NCI-H2227 (cell line): ENCODE results near the gene CTSA.
"Not testable (repeated sequence)": the region's sequence is repeated elsewhere in the genome, so short reads cannot be mapped to it uniquely, and the experiment has no call there.

Experiments used
- DNase-seq: peaks from one replicate; lab custom pipeline; 2025; ENCODE audit not compliant: unreplicated experiment; lab: John Stamatoyannopoulos, UW

CTSA gene

GRCh38 chr20:45866454-45866853 is 24.7 kb upstream of the CTSA start:
- no peak for DNase-seq

DNA sequence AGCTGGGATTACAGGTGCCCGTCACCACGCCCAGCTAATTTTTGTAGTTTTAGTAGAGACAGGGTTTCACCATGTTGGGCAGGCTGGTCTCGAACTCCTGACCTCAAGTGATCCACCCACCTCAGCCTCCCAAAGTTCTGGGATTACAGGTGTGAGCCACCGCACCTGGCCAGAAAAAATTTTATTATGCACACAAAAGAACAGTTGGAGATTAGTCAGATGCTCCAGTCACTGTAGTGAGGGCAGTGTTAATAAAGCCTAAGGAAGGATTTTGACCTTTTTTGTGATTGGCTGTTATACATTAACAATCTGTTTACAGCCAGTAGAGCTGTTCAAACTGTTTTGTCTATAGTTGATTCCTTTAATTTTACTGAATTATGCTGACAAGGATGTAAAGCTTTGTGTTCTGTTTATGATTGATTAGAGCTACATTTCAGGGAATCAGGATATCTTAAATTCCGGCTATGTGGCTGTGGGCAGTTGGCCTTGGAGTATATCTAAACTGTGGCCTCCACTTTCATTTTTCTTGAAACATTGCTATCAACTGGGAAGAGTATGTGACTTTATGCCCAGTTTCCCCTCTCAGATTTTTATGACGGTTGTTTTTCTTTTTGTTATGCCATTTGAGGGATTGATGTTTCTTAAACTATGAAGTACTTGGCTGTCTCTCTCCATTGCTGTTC is 23.9 kb upstream of the CTSA start:
- DNase-seq: no peak

DNA sequence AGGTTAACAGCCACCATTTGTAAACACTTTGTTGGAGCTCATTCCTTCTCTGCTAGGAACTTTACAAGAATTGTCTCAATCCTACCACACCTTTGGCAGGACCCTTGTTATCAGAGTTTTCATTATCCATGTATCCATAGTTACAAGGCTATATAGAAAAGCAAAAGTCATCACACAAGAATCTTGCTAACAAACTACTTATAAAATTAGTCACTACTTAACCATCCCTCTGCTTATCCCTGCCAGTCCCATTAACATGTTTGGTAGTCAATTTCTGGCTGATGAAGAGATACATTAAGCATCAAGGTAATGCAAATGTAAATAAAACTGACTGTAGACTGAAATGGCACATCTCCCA is 23.3 kb upstream of the CTSA start:
- DNase-seq: no peak

GRCh38 chr20:45872626-45873025 is 18.5 kb upstream of the CTSA start:
- no peak for DNase-seq

DNA sequence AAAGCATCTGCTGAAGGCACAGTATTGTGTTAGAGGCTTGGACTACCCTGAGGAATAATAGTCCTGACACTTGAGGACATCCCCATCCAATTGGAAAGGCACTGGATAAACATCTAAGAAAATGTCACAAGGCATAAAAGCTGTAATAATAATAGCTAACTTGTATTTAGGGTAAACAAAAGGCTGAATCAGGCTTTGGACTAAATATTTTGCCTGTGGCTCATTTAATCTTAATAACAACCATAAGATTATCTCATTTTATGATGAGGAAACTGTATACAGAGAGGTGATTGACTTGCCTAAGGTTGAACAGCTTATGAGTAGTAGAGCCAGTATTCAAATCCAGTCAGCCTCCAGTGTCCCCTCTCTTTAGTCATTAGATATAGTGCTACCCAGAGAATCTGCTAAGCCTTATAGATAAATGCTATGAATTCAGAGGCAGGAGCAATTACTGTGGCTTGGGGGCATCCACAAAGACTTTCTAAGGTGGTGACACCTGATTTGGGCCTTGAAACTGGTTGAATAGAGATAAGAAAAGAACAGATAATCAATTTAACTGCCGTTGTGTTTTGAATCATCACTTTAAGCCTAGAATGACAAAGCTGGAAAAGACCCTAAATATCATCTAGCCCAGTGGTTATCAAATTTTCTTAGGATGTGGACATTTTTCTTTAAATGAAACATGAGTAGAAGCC is 17.6 kb upstream of the CTSA start:
- no peak for DNase-seq

GRCh38 chr20:45874104-45874481 is 17.0 kb upstream of the CTSA start:
- not testable (repeated sequence) for DNase-seq

GRCh38 chr20:45874576-45874975 is 16.6 kb upstream of the CTSA start:
- no peak for DNase-seq

GRCh38 chr20:45878076-45878761 is 12.9 kb upstream of the CTSA start:
- no peak for DNase-seq

DNA sequence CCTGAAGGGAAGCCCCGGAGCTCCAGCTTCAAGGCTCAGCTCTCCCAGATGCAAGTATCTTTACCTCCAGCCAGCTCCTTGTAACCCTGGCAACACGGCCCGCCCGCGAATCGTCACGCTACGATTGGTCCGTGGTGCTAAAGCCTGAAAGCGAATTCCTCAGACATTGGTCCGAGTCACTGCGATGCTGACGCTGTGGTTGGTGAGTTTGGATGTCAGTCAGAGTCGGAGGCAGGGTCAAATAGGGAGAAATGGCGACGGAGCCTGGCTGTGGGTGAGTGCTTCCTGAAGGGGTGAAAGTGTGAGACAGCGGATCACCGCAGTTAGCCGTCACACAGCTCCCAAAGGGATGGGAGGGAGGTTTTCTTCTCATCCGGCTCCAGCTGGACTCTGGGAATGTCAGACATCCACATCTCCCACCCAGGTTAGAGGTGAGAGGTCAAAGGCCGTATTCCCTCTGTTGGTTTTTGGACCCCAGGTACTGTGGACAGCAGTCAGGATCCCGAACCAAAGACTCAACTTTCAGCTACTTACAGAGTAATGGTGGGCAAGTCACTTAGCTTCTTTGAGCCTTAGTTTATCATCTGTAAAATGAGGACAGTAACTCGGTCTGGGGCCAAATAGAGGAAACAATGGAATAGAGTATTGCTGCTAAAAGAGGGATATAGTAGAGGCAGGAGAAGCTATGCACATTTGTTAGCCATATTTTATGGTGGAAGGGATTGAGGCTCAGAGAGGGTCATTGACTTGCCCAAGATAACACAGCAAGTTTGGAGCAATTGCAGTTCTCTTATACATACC is 9.9 kb upstream of the CTSA start, which contains the start of gene ZSWIM1:
Gene ZSWIM1, plus strand, starts transcription at position 240 of the 801 bp plus-strand sequence. CDS start 1,366 bp downstream, outside the sequence.
- peak; percentile 100 for DNase-seq

DNA sequence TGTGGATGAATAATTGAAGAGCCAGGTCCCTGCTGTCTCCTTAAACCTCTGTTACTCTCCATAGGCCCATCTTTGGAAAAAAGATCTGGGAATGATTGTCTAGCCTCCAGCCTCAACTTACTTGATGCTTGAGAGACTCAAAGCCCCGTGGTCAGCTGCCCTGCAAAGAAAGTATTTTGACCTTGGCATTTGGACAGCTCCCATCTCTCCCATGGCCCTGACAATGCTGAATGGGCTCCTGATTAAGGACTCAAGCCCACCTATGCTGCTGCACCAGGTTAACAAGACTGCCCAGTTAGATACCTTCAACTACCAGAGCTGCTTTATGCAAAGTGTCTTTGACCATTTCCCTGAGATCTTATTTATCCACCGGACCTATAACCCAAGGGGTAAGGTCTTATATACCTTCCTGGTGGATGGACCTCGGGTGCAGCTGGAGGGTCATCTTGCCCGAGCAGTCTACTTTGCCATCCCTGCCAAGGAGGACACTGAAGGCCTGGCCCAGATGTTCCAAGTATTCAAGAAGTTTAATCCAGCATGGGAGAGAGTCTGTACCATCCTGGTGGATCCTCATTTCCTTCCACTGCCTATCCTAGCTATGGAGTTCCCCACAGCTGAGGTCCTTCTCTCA is 8.6 kb upstream of the CTSA start:
- no peak for DNase-seq

DNA sequence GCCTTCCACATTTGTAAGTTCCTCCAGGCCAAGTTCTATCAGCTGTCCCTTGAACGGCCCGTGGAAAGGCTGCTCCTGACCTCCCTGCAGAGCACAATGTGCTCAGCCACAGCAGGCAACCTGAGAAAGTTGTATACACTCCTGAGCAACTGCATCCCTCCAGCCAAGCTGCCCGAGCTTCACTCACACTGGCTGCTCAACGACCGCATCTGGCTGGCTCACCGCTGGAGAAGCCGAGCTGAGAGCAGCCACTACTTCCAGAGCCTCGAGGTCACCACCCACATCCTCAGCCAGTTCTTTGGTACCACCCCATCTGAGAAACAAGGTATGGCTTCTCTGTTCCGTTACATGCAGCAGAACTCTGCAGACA is 8.1 kb upstream of the CTSA start:
- DNase-seq: no peak

- no peak for DNase-seq
Observed at GRCh38 chr20:45886590-45887345, 4.4 kb upstream of the CTSA start.

- DNase-seq: no peak
Observed at GRCh38 chr20:45887346-45887715, 3.8 kb upstream of the CTSA start, which contains the start of gene SPATA25. Gene SPATA25 (minus strand): TSS chr20:45887622. CDS start chr20:45887590, 32 bp downstream.

GRCh38 chr20:45888681-45889080 is 2.5 kb upstream of the CTSA start:
- DNase-seq: no peak

- peak; percentile 82 for DNase-seq
Observed at GRCh38 chr20:45890077-45890984, 804 bp upstream of the CTSA start.

GRCh38 chr20:45892049-45892825 is 1.1 kb downstream of the CTSA start:
- DNase-seq: peak; percentile 9

GRCh38 chr20:45892828-45893500 is 1.8 kb downstream of the CTSA start:
- DNase-seq: no peak

DNA sequence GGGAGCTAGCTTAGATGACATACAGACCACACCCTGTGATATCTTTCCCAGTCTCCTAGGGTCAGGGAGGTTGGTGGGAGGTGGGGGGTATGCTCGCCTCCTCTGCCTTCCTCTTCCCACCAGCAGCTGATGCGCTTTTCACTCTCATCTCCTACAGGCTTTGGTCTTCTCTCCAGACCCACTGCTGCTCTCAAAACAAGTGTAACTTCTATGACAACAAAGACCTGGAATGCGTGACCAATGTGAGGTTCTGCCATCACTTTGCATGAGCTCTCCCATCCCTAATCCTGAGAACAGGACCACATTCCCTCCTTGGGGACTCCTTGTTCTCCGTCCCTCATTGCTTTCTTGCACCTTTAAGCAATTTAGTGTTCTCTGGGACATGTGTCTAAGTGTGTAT is 2.7 kb downstream of the CTSA start:
- DNase-seq: no peak
